Measurements from ENCODE around the gene ARHGAP42.

ARHGAP42 gene

DNA sequence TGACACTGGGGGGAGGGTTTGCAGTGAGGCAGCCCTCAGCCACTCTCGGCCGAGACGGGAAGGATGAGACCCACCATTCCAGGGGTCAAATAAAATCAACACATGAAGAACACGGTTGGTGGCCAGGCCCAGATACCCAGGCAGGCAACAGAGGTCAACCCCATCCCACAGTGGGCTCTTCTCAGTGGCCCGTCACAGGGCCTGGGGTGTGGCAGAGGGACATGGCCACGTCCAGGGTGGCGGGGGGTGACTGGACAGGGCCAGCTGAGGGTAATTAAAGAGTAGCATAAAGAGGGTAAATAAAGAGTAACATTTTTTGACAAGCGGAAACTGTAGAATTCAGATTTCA is 188.4 kb downstream of the ARHGAP42 start:
- no peak for DNase-seq (ENCODE audit: low read depth in 1 of 2, low spot score in 1 of 2)
- H3K4me3 ChIP-seq (replicated peaks; ENCODE audit: insufficient read depth, low read length) = no peak overlapping the region
- no peak overlapping the region for H3K27ac ChIP-seq (replicated peaks)
- no peak for TF ChIP-seq POLR2AphosphoS5 (IDR thresholded peaks at IDR 0.05; ENCODE audit: low read depth)
- no peak for TF ChIP-seq SPI1 (IDR thresholded peaks at IDR 0.05; ENCODE audit: borderline replicate concordance, low read depth)
- TF ChIP-seq, protein P1, sequence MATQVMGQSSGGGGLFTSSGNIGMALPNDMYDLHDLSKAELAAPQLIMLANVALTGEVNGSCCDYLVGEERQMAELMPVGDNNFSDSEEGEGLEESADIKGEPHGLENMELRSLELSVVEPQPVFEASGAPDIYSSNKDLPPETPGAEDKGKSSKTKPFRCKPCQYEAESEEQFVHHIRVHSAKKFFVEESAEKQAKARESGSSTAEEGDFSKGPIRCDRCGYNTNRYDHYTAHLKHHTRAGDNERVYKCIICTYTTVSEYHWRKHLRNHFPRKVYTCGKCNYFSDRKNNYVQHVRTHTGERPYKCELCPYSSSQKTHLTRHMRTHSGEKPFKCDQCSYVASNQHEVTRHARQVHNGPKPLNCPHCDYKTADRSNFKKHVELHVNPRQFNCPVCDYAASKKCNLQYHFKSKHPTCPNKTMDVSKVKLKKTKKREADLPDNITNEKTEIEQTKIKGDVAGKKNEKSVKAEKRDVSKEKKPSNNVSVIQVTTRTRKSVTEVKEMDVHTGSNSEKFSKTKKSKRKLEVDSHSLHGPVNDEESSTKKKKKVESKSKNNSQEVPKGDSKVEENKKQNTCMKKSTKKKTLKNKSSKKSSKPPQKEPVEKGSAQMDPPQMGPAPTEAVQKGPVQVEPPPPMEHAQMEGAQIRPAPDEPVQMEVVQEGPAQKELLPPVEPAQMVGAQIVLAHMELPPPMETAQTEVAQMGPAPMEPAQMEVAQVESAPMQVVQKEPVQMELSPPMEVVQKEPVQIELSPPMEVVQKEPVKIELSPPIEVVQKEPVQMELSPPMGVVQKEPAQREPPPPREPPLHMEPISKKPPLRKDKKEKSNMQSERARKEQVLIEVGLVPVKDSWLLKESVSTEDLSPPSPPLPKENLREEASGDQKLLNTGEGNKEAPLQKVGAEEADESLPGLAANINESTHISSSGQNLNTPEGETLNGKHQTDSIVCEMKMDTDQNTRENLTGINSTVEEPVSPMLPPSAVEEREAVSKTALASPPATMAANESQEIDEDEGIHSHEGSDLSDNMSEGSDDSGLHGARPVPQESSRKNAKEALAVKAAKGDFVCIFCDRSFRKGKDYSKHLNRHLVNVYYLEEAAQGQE (IDR thresholded peaks at IDR 0.05; ENCODE audit: insufficient replicate concordance, low read depth) = no peak
- TF ChIP-seq, protein P2, sequence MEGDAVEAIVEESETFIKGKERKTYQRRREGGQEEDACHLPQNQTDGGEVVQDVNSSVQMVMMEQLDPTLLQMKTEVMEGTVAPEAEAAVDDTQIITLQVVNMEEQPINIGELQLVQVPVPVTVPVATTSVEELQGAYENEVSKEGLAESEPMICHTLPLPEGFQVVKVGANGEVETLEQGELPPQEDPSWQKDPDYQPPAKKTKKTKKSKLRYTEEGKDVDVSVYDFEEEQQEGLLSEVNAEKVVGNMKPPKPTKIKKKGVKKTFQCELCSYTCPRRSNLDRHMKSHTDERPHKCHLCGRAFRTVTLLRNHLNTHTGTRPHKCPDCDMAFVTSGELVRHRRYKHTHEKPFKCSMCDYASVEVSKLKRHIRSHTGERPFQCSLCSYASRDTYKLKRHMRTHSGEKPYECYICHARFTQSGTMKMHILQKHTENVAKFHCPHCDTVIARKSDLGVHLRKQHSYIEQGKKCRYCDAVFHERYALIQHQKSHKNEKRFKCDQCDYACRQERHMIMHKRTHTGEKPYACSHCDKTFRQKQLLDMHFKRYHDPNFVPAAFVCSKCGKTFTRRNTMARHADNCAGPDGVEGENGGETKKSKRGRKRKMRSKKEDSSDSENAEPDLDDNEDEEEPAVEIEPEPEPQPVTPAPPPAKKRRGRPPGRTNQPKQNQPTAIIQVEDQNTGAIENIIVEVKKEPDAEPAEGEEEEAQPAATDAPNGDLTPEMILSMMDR (IDR thresholded peaks at IDR 0.05; ENCODE audit: insufficient read depth, low read length) = no peak
- no peak for TF ChIP-seq GABPA (IDR thresholded peaks at IDR 0.05; ENCODE audit: low read depth)
- H3K27me3 ChIP-seq (ENCODE audit: insufficient read depth, poor library complexity, severe bottlenecking) = no peaks in the 10 kb centered on the region

GRCh38 chr11:100876815-100877520 is 189.9 kb downstream of the ARHGAP42 start:
- no peak for TF ChIP-seq POLR2AphosphoS5 (IDR thresholded peaks at IDR 0.05; ENCODE audit: low read depth)
- TF ChIP-seq SPI1 (IDR thresholded peaks at IDR 0.05; ENCODE audit: borderline replicate concordance, low read depth) = no peak
- no peak for TF ChIP-seq GABPA (IDR thresholded peaks at IDR 0.05; ENCODE audit: low read depth)
- TF ChIP-seq, protein P1 (IDR thresholded peaks at IDR 0.05; ENCODE audit: insufficient replicate concordance, low read depth) = no peak
- TF ChIP-seq, protein P2 (IDR thresholded peaks at IDR 0.05; ENCODE audit: insufficient read depth, low read length) = no peak
- Histone ChIP-seq H3K27me3 (ENCODE audit: insufficient read depth, poor library complexity, severe bottlenecking) (no peaks in the 10 kb centered on the region), H3K4me3 (replicated peaks; ENCODE audit: insufficient read depth, low read length) (no peak overlapping the region), H3K27ac (replicated peaks) (no peak overlapping the region)
- DNase-seq (ENCODE audit: low read depth in 1 of 2, low spot score in 1 of 2) = no peak

DNA sequence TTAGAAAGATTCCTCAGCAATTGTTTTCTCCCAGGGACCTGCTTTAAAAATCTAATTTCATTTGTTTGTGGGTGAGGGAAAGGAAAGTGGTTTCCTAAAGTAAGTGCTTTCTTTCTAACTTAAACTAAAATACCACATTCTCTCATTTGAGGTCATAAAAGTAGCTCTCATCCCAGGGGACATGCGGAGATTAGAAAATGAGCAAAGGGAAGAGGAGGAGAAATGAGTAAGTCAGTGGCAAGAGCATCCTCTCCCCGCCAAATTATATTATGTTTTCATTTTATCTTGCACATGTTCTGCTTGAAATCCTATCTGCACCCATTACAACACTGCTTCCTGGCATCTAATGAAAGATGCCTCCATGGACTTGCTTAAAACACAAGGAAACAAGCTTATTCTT is 191.4 kb downstream of the ARHGAP42 start:
- TF ChIP-seq, protein P2 (IDR thresholded peaks at IDR 0.05; ENCODE audit: insufficient read depth, low read length) = no peak
- TF ChIP-seq, protein P1 (IDR thresholded peaks at IDR 0.05; ENCODE audit: insufficient replicate concordance, low read depth) = no peak
- no peak for TF ChIP-seq POLR2AphosphoS5 (IDR thresholded peaks at IDR 0.05; ENCODE audit: low read depth)
- no peak for TF ChIP-seq GABPA (IDR thresholded peaks at IDR 0.05; ENCODE audit: low read depth)
- no peak for TF ChIP-seq SPI1 (IDR thresholded peaks at IDR 0.05; ENCODE audit: borderline replicate concordance, low read depth)
- no peak for DNase-seq (ENCODE audit: low read depth in 1 of 2, low spot score in 1 of 2)
- Histone ChIP-seq H3K4me3 (replicated peaks; ENCODE audit: insufficient read depth, low read length) (no peak overlapping the region), H3K27me3 (ENCODE audit: insufficient read depth, poor library complexity, severe bottlenecking) (no peaks in the 10 kb centered on the region), H3K27ac (replicated peaks) (no peak overlapping the region)

Measured in HL-60 (cell line).